GM18526 (cell line): ENCODE data around the gene TRIM25.

Source experiments
- POLR2A ChIP-seq: IDR thresholded peaks from 3 replicates; pipeline ENCODE4 v1.6.1; 2011; ENCODE audit not compliant: insufficient read length; ENCODE audit errors: extremely low read depth

Gene TRIM25

GRCh38 chr17:56933868-56934267 is 20.0 kb upstream of the TRIM25 start:
- TF ChIP-seq POLR2A, result no peak

GRCh38 chr17:56933151-56933745 is 19.4 kb upstream of the TRIM25 start:
- TF ChIP-seq POLR2A, result no peak

GRCh38 chr17:56930739-56931337 is 17.0 kb upstream of the TRIM25 start:
- no peak for TF ChIP-seq POLR2A

- no peak for TF ChIP-seq POLR2A
Observed at GRCh38 chr17:56929362-56929969, 15.6 kb upstream of the TRIM25 start.

- TF ChIP-seq POLR2A, result no peak
Observed at GRCh38 chr17:56928586-56928985, 14.7 kb upstream of the TRIM25 start.

DNA sequence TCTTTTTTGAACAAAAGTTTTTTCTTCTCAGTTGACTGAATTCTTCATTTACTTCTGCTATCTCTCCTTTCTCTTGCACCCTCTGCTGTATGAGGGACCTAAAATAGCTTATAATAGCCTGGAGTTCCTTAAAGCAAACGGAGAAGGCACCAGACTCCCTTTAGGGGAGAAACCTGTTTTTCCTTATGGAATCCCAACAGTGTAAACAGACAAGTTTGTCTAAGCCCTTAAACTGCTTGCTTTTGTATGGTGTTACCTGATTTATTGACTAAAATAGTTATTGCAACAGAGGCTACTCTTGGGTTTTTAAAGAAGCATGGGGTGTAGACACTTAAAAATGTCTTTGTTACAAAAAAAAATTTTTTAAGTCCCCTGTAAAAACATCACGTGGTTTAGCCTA is 12.9 kb upstream of the TRIM25 start:
- no peak for TF ChIP-seq POLR2A

DNA sequence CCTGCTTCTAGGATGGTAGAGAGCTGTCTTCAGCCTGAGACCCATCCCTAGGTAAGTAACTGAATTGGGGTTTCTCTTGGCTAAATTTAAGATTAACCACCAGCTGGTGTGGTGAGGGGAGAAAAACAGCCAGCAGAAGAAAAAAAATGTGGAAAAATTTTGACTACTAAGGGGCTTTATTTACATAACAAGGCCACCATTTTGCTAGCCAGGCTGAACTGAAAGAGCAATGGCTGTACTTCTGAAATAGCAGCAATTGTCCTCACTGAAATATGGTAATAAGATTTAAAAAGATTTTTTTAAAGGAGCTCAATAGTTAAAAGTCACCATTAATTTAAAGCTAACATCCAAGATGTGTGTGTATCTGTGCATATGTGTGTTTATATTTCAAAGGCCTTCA is 12.4 kb upstream of the TRIM25 start:
- TF ChIP-seq POLR2A, result no peak

DNA sequence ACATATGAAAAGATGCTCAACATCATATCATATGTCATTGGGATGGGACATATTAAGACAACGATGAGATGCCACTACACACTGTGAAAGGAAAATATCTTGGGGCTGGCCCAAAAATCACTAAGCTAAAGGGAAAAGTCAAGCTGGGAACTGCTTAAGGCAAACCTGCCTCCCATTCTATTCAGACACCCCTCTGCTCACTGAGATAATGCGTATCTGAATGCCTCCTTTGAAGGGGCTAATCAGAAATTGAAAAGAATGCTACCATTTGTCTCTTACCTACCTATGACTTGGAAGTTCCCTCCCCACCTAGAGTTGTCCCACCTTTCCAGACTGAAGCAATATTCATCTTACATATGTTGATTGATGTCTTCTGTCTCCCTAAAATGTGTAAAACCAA is 11.2 kb upstream of the TRIM25 start:
- TF ChIP-seq POLR2A, result no peak

DNA sequence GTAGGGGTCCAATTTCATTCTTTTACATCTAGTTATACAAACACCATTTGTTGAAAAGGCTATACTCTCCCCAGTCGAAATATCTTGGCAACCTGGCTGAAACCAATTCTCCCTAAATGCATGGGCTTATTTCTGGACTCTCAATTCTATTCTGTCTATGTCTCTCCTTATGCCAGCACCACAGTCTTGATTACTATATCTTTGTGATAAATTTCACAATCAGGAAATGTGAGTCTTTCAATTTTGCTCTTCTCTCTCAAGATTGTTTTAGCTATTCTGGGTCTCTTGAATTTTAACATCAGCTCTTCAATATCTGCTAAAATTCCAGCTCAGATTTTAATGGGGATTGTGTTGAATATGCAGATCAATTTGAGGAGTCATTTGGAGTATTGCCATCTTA is 5.9 kb upstream of the TRIM25 start:
- TF ChIP-seq POLR2A, result no peak

DNA sequence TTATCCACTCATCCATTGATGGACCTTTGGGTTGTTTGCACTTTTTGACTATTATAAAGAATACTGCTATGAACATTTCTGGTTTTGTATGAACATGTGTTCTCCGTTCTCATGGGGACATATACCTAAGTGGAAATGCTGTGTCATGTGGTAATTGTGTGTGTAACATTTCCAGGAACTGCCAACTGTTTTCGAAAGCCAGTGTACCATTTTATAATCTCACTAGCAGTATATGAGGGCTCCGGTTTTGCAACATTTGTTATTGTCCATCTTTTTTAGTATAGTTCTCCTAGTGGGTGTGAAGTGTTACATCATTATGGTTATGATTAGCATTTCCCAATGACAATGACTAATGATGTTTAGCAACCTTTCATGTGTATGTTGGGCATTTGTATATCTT is 5.1 kb upstream of the TRIM25 start:
- TF ChIP-seq POLR2A, result no peak

- no peak for TF ChIP-seq POLR2A
Observed at GRCh38 chr17:56917559-56918296, 3.9 kb upstream of the TRIM25 start.

- no peak for TF ChIP-seq POLR2A
Observed at GRCh38 chr17:56914581-56915273, 878 bp upstream of the TRIM25 start.

DNA sequence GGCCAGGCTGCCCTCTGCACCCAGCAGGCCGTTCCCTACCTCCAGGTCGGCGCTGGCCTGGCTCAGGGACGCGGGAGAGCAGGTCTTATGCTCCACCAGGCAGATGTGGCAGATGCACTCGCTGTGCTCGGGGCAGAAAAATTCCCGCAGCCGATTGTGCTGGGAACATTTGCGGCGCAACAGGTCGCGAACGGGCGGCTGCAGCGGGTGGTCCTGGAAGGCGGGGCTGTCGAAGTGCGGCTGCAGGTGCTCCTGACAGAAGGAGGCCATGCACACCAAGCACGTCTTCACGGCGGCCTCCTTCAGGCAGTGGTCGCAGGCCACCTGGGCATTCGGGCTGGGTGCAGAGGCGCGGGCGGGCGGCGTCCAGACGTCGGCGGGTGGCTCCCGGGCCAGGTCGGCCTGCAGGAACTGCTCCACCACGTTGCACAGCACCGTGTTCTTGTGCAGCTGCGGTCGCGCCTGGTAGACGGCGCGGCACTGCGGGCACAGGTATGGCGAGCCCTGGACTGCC is 439 bp downstream of the TRIM25 start:
- no peak for TF ChIP-seq POLR2A

DNA sequence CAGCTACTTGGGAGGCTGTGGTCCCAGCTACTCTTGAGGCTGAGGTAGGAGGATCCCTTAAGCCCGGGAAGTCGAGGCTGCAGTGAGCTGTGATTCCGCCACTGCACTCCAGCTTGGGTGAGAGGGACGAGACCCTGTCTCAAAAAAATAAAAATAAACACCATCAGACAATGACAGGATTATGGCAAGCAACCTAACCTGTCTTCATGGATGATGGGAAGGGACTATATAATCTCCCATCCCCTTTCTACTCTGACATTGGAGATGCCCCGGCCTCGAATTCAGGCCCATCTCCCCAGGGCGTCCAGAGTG is 893 bp downstream of the TRIM25 start:
- no peak for TF ChIP-seq POLR2A
